HepG2 (cell line): ENCODE data around the gene CD79A.
A peak's percentile ranks its signal among the peaks of the same experiment; 100 is the strongest.

Experiments
- CTCF ChIP-seq: sonication (generic); formaldehyde crosslinking; IDR thresholded peaks from 2 replicates; pipeline ENCODE4 v1.5.0; 2020; ENCODE audit warnings: mild to moderate bottlenecking, missing genetic modification reagents, moderate library complexity
- E2F1 ChIP-seq: sonication (generic); formaldehyde crosslinking; IDR thresholded peaks from 2 replicates; pipeline ENCODE4 v1.5.0; 2020; ENCODE audit warnings: missing genetic modification reagents
- NONO ChIP-seq, 2 experiments: fragments of 450-650 bp in 1 of 2; sonication (generic) in 1 of 2; formaldehyde crosslinking in 1 of 2; IDR thresholded peaks in 1 of 2; conservative IDR thresholded peaks in 1 of 2; 2 replicates each; pipeline versions ENCODE4 v1.6.1 to v1.8.0; 2017 to 2022; ENCODE audit warnings: mild to moderate bottlenecking in 1 of 2, missing genetic modification reagents in 1 of 2, moderate library complexity in 1 of 2
- NRL ChIP-seq: sonication (generic); formaldehyde crosslinking; IDR thresholded peaks from 2 replicates; pipeline ENCODE4 v1.5.0; 2020; ENCODE audit warnings: missing genetic modification reagents, mild to moderate bottlenecking, moderate library complexity, borderline replicate concordance
- PATZ1 ChIP-seq: sonication (generic); formaldehyde crosslinking; IDR thresholded peaks from 2 replicates; pipeline ENCODE4 v1.4.0; 2020; ENCODE audit warnings: missing genetic modification reagents
- POLR2A ChIP-seq, 2 experiments: IDR thresholded peaks; 2 replicates each; pipeline ENCODE4 v1.6.1; 2011; ENCODE audit warnings: low read depth in 2 of 2, low read length in 2 of 2, mild to moderate bottlenecking in 1 of 2, moderate library complexity in 1 of 2; ENCODE audit not compliant: insufficient read depth in 1 of 2
- SNRNP70 ChIP-seq: fragments of 200-400 bp; formaldehyde crosslinking; IDR thresholded peaks from 2 replicates; pipeline ENCODE4 v1.6.1; 2017; ENCODE audit warnings: mild to moderate bottlenecking, low read depth, low read length, moderate library complexity
- TARDBP ChIP-seq: sonication (generic); formaldehyde crosslinking; IDR thresholded peaks from 2 replicates; pipeline ENCODE4 v1.8.0; 2022; ENCODE audit warnings: mild to moderate bottlenecking, missing genetic modification reagents

GRCh38 chr19:41864374-41864773 is 12.7 kb upstream of the CD79A start:
- TF ChIP-seq POLR2A (IDR thresholded peaks at IDR 0.05; ENCODE audit: insufficient read depth in 1 of 2, low read depth in 2 of 2, low read length in 2 of 2) (peak; percentile 37 to 47; a peak in 1 of 4 replicates), CTCF (CRISPR knock-in tag) (no peak), NONO (IDR thresholded peaks at IDR 0.05) (no peak), NONO (CRISPR knock-in tag; conservative IDR thresholded peaks at IDR 0.05) (no peak), TARDBP (CRISPR knock-in tag) (no peak), NRL (CRISPR knock-in tag) (no peak), SNRNP70 (no peak), E2F1 (CRISPR knock-in tag) (no peak), PATZ1 (CRISPR knock-in tag) (no peak)
